NCI-H446 (cell line): ENCODE results near the gene TMEM51.

ENCODE experiments used
- DNase-seq, 2 experiments: peaks; one replicate each; lab custom pipeline; 2025; lab: John Stamatoyannopoulos, UW

Gene TMEM51, protein sequence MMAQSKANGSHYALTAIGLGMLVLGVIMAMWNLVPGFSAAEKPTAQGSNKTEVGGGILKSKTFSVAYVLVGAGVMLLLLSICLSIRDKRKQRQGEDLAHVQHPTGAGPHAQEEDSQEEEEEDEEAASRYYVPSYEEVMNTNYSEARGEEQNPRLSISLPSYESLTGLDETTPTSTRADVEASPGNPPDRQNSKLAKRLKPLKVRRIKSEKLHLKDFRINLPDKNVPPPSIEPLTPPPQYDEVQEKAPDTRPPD

DNA sequence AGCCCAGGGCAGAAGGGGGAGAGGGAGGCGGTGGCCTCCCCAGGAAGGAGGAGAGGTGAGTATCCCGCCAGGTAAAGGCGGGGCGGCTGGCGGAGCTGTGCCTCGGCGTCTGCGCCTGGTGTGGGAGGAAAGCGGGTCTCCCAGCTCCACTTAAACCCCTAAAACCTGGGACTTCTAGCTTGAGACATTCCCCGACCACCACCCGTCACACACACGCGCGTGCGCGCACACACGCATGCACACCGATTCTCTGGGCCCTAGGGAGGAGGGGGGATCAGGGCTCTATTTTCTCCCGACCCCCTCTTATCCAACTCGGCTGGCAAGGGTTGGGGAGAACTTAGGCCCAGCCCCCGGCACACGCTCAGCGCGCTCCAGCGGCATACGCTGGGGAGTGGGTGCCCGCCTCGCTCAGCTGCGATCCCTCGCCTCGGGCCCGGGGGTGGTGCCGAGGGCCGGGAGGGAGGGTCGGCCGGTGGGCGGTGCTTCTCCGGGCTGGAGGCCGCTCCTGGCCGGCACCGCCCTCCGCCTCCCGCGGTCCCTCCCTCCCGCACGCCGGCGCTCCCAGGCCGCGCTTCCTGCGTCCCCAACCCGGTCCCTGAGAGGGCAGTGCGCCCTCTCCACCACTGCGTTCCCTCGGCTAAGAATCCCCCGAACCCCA lies at the start of gene TMEM51:
TMEM51 (plus strand) TSS at position 564 of the 658 bp plus-strand sequence. CDS start 61,341 bp downstream, outside the sequence.
- DNase-seq, result peak; percentile 34 to 78

DNA sequence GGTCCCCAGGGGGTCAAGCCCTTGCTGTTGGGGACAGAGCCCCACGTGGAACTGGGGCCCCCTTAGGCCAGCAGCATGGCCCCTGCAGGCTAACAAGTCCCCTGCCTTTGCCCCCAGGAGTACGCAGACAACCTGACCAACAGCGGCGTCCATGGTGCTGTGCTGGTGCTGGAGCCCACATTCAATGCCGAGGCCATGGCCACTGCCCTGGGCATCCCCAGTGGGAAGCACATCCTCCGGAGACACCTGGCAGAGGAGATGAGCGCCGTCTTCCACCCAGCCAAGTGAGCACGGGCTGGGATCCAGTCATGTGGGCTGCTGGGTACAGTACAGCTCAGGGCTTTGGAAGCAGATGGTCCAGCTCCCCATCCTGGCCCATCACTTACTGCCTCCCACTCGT lies 49.6 kb upstream of the TMEM51 start:
- no peak for DNase-seq

DNA sequence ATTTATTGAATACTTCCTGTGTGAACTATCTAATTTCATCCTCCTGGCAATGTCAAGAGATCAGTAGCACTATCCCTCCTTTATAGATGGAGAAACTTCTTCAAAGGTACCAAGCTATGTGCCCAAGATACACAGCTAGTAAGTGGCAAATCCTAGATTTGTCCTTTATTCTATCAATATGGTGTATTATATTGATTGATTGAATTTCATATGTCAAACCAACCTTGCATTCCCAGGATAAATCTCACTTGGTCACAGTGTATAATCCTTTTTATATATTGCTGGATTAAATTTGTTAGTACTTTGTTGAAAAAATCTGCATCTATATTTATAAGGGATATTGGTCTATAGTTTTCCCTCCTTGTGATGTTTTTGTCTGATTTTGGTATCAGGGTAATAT lies 48.8 kb upstream of the TMEM51 start:
- no peak for DNase-seq

DNA sequence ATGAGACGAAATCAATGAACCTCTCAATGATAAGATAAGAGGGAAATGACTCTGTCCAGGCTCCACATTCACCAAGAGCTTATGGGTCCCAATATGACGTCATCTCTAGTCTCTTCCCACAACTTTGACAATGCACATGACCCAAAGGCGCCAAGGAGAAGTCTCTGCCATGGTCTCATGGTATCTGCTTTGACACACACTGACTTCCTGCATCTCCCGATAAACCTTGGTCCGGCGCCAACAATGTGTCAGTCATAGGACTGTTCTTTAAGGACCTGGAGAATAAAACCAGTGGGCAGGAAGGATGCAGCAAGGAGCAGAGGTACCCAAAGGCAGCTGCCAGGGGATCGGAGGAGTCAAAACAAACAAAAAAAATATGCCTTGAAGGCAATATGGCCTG lies 46.9 kb upstream of the TMEM51 start:
- no peak for DNase-seq

DNA sequence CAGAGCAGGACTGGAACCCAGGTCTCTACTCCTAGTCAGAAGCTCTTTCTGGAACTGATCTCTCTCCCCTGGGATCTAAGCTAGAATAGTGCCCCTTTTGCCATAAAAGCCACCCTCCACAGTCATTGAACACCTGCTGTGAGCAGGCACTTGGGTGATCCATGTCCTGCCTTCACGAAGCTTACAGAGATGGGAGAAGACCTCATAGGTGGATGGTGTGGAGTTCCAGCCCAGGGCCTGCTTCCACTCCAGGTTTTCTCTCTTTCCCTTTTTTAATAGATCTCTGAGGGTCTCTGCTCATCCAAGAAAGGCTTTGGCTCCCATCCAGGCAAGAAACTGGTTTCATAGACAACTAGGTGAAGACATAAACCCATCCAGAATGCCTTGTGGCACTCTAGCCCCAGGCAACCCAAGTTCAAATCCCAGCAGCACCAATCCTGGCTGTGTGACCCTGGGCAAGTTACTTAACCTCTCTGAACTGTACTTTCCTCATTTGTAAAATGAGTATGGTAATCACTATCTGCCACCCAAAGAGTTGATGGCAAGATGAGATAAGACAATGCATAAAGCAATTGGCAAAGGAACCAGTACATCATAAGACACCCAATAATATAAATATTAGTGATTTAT lies 46.4 kb upstream of the TMEM51 start:
- no peak for DNase-seq

DNA sequence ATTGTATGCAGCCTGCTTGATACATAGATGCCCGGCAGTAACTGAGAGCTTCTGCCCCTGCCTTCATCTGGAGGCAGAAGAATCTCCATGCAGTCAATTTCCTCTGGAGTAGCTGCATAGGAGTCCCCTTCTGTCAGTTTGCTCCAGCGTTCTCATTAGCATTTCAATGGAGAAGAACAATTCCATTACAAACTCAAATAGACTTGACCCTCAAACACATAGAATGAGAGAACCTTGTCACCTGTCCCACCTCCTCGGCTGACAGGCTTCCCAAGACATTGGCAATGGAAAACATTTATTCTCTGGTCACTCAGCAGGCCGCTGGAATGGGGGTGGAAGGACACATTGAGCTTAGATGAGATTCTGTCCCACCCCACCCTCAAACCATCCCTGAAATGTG lies 45.6 kb upstream of the TMEM51 start:
- no peak for DNase-seq

DNA sequence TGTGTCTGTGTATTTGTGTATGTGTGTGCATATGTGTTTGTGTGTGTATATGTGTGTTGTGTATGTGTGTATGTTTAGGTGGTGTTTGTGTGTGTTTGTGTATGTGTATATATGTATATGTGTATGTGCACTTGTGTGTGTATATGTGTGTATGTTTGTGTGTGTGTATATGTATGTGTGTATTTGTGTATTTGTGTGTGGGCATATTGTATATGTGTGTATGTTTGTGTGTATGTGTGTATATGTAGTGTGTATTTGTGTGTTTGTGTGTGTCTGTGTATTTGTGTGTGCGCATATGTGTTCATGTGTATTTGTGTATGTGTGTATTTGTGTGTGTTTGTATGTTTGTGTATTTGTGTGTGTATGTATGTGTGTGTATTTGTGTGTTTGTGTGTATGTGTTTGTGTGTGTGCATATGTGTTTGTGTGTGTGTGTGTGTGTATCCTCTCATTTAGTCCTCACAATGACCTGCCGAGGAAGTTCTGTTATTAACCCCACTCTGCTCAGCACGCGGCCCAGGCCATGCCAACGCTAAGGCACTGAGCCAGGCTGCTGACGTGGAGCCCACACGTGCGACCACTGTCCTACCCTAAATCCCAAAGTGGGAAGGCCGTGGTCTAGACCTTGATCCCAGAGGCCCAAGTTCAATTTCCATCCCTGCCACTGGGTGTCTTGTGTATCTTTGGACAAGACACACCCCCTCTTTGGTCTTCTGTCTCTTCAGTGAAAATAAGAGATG lies 43.2 kb upstream of the TMEM51 start:
- DNase-seq, result no peak

DNA sequence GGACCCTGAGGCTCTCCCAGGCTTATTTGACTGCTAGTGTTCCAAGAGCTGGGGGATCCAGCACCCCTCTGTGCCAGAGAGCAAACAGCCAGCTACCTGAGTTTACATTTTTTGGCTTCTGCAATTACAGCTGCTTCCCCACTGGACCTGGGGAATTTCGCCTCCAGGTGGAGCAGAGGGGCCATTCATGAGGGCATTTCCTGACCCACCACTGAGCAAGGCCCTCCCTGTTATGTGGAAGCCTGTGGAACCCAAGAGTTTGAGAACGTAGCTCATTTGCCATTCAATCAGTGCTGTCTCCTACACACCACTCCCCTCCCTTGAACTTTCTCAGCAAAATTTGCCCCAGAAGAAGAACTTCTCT lies 42.7 kb upstream of the TMEM51 start:
- DNase-seq, result no peak

DNA sequence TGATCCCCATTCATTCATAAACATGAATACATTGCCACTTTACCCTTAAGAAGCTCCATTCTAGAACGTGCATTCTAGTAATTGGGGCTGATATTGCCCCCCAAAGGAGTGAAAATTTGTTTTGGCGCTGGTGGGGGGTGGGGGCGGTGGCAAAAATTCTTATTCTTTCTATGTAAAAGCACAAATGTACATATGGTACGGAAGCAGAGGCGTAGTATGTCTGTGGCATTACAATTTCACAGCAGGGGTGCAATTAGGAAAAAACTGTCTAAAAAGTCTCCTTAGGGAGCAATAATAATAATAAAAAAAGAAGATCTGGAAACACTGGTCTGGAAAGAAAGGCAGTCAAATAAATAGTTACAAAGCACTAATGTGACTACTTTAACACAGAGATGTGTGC lies 40.4 kb upstream of the TMEM51 start:
- no peak for DNase-seq

DNA sequence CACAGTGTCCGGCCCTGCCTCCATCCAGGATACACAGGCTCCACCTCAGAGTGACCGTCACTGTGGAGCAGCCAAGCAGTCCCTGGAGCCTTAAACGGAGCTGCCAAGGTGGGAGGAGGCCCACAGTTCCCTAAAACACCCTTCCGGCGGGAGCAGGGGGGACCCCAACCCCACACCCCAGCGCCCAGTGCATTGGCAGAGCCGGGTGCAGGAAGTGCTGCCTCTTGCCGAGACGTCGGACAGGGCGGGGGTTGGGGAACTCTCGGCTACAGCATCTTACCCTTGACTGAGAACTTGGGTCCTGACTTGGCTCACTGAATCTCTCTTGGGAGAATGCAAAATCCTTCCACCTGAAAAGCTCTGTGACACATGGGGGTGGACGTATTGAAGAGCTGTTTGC lies 38.7 kb upstream of the TMEM51 start:
- DNase-seq, result no peak

DNA sequence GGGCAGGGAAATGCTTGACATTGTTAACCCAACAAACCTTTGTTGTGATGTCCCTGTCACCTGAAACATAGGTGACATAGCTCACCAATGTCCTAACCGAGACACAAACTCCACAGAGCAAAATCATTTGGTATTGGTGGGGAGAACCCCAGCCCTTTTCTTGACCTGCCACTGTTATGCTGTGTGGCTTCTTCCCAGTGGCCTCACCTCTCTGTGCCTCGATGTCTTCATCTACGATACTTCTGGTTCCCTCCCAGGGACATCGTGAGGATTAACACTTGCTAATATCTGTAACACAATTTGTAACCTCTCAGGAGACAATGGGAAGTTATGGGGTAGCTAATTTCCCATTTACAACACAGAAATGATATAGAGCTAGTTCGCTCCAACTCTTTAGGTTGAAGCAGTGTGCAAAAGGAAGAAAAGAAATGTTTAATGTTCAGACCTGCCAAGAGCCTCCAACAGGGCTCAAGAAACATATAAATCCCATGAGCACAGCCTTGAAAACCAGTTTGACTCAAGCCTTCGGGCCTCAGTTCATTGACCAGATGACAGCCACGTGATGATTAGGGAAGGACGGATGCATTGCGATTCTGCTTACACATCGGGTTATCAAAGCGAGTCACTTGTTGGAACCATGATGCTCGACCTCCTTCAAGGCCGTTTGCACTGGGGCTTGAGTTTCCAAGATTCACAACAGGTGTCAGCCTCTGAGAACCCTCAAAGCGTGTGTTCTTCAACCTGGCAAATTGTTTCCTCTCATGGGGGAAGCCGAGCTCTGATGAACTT lies 37.8 kb upstream of the TMEM51 start:
- no peak for DNase-seq

DNA sequence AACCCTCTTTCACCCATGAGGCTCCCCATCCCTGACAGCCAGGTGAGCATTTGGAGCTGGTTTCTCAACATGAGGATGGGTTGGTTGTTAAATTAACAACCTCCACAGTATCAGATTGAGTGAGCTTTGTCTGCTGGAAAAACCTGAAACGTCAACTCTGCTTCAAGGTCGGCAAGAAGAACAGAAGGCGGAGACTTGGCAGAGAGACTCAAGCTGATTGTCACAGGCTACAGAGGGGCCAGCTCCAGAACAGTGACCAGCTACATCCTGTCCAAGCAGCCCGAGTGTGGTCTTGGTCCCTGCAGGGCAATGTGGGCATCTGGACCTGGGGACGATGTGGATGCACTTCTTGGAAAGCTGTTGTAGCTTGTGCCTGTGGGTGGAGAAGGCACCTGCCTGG lies 36.6 kb upstream of the TMEM51 start:
- no peak for DNase-seq

DNA sequence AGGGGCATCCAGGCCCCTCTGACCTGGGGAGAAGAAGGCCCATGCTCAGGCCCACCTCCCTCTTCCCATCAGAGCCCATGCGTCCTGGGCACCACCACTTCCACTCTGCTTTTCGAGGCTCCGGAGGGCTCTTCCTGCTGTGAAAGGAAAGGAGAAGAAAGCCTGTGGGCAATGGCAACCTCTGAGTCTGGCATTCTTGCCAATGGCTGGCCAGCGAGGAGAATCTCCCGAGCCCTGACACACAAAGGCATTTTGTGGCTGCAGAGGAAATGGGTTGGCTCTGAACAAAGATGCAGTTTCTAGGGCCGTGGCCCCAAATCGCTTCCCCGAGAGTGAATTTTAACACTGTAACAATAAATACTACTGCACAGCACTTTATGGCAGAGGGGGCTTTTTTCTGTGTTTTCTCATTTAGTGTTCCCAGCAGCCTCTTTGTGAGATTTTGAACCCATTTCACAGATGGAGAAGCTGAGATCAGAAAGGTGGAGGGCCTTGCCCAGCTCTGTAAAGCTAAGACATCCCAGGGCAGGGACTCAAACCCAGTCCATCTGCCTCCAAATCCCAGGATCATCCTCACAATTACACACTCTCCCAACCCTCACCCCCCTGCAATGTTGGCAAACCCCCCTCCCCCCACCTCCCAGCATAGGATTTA lies 35.7 kb upstream of the TMEM51 start:
- no peak for DNase-seq

DNA sequence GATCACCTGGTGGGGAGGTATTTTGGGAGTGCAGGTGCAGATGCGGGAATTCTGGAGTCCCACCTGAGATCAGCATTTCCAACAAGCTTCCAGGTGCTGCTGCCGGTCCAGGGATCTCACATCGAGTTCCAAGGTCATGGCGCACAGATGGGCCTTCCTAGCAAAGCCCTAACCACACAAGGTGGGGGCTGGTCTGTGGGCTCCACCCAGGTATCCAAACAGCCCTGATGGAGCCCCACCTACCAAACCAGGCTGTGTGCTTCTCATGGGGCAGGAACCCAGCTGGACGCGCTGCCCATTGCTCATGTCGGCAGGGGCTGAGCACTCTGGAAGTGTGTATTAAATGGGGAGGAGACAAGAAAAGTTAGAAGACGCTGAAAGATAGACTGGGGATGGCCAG lies 35.0 kb upstream of the TMEM51 start:
- no peak for DNase-seq

DNA sequence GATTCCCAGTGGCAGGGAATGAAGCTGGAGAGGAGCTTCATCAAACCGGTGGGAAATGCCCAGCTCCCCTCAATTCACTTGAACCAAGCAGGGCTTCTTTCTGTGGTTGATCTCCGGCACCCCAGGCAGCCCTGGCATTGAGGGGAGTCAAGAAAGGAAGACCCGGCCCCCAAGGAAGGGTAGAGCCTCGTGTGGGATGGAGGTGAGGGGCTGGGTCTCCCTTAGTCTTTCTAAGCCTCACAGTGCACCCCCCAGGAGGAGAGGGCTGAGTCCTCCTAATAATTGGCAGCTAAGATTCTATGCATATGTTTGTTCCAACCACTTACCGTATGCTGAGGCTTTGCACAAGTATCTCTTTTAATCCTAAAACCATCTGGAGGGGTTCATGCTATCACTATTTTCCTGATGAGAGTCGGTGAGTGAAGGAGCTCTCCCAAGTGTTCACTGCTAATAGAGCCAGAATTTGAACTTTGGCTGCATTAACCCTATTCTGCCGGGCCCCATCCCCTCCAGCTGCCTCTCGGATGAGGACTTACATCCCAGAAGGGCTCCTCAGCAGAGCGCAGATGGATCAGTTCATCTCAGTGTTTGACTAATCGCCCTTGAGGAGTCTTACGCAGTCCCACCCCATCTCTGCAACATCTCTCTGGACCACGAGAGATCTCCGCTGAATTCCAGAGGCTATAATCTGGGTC lies 33.1 kb upstream of the TMEM51 start:
- no peak for DNase-seq

DNA sequence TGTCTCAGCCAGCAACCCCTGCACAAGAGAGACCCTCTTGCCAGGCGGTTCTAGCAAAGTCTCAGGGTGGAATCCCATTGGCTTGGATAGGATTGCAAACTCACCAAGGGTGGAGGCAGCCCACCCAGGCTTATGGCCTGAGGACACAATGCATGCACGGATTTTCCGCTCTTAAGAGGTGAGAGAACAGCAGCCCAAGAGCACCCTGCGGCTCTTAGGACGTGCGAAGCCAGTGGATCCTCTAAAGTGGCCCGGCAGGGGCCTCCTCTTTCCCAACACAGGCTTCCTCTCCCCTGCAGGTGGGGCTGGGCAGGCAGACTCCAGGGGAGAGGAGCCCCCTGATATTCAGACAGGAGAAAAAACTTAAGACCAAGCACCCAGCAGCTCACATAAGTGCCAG lies 31.2 kb upstream of the TMEM51 start:
- no peak for DNase-seq

DNA sequence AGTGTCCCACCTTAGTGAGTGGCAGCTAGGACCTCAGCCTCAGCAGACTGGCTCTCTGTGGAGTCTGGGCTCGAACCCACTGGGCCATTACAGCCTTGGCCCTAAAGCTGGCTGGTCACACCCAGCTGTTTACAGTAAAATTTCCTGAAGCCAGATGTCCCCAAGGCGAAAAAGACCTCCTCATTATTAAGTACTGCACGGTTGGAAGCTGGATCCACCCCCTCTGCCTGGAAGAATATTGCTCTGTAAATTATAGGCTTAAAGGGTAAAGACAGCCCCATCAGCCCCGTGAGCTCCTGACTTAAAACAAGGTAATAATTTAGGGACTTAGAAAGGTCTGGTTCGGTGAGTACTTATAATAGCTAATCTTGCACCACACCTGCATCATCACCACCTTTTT lies 30.3 kb upstream of the TMEM51 start:
- DNase-seq, result no peak

DNA sequence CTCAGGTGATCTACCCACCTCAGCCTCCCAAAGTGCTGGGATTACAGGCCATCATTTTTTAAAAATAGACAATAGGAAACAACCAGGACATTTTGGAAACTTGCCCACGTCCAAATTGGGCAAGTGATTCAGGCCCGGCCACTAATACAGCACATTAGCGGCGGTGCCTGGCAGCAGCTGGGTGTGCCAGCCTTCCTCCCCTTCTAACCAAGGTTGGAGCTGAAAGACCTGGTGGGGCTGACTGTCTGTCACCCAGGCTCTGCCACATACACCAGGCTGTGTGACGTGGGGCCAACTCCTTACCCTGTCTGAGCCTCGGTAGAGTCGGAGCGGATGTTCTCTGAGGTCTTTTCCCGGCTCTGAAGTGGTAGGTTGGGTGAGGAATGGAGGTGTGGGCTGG lies 29.6 kb upstream of the TMEM51 start:
- DNase-seq, result no peak

DNA sequence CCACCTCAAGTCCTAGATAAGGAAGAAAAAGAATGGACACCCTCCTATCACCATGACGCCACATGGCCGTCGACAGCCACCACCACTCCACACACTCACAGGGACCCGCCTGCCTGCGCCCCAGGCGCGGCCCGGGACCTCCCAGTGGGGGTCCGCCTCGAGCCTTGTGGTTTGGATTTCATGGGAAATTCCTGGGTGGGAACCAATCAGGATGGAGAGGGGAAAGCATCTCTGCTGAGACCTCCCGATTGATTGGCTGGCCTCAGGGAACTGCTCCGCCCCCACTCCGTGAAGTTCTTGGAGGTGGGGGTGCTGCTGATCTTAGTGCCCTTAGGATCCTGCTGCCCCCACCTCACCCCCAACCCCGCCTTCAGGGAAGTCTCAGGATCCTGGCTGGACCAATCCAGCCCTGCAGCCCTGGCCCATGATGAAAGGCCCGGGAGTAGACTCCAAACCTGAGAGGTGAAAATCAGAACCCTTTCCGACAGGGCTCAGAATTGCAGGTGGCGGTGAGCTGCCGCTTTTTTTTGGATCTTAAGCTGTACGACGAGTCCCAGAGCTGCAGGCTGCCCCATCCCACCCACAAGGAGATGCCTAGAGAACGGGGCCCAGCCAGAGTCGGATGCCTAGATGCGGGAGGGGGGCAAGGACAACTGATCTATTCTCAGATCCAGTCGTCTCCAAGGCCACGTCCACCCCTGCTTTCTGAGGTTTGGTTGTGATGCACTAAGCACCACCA lies 29.0 kb upstream of the TMEM51 start:
- no peak for DNase-seq

DNA sequence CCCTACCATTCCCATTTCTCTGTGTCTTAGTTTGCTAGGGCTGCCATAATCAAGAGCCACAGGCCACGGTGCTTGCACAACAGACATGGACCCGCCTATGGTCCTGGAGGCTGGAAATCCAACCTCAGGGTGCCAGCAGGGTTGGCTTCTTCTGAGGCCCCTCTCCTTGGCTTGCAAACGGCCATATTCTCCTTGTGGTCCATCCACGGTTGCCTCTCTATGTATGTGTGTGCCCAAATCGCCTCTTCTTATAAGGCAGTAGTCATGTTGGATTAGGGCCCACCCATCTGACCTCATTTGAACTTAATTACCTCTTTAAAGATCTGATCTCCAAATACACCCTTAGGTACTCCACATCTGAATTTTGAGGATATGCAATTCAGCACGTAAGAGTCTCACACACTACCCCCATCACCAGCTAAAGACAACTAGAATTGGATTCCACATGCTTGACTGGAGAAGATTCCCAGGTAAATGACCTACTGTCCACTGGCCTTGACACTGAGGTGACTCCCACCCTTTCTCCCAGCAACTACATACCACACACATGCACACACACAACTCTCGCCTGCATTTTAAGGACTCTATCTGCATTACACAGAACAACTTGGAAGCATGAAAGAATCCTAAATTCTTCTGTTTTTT lies 28.3 kb upstream of the TMEM51 start:
- DNase-seq, result no peak
